Measurements from ENCODE around the gene PDP2. TPM values are rescaled to one million over a fixed set of nuclear protein-coding genes. Genes with fewer than 3 reads are reported as not detected.

The PDP2 gene
- polyA plus RNA-seq, 1 donor from 2014 or later: 4.2 TPM

- Histone ChIP-seq H4K20me1 (ENCODE audit: insufficient read depth) (no peaks in the 10 kb centered on the region), H3K4me3 (ENCODE audit: low read length) (peak within 1 kb of the TSS; percentile 69), H3K36me3 (ENCODE audit: insufficient read depth, low read length) (no peaks in the 10 kb centered on the region), H3K27me3 (ENCODE audit: insufficient read depth, low read depth, low read length) (peaks cover 47% of the 10 kb centered on the region), H3K4me2 (ENCODE audit: low read length) (no peak within 1 kb of the TSS), H3K9me2 (ENCODE audit: insufficient read depth, low read length) (no peaks in the 10 kb centered on the region), H2AFZ (ENCODE audit: low read depth, low read length) (no peak within 1 kb of the TSS), H3K9ac (ENCODE audit: low read length) (peak within 1 kb of the TSS; percentile 38), H3F3A (ENCODE audit: insufficient read depth, low read length, poor library complexity, severe bottlenecking) (no peaks in the 10 kb centered on the region), H3K27ac (ENCODE audit: low read length) (no peak within 1 kb of the TSS), H3K9me3 (ENCODE audit: low read length) (no peaks in the 10 kb centered on the region), H3K79me2 (replicated peaks; ENCODE audit: insufficient read depth, low read length) (no peaks in the 10 kb centered on the region)
- no peak for TF ChIP-seq MXI1 (conservative IDR thresholded peaks at IDR 0.05; ENCODE audit: poor library complexity, severe bottlenecking)
- no peak for TF ChIP-seq EP300 (conservative IDR thresholded peaks at IDR 0.05; ENCODE audit: poor library complexity, severe bottlenecking)
- no peak for TF ChIP-seq POLR2AphosphoS5 (IDR thresholded peaks at IDR 0.05)
- no peak for TF ChIP-seq REST (IDR thresholded peaks at IDR 0.05; ENCODE audit: borderline replicate concordance)
- no peak for TF ChIP-seq RAD21 (conservative IDR thresholded peaks at IDR 0.05)
- TF ChIP-seq TAF1 (IDR thresholded peaks at IDR 0.05; ENCODE audit: low read depth): no peak
Measured at GRCh38 chr16:66844342-66845079, 35.8 kb upstream of the PDP2 start, which contains the start of gene CA7. Gene CA7 (plus strand): TSS chr16:66844414. CDS start chr16:66844488, 74 bp downstream.

- H3K4me3 ChIP-seq (ENCODE audit: low read length): peak overlapping the region; percentile 69
- TF ChIP-seq REST (IDR thresholded peaks at IDR 0.05; ENCODE audit: borderline replicate concordance): no peak
- no peak for TF ChIP-seq EP300 (conservative IDR thresholded peaks at IDR 0.05; ENCODE audit: poor library complexity, severe bottlenecking)
- TF ChIP-seq CTCF (IDR thresholded peaks at IDR 0.05; ENCODE audit: poor library complexity, severe bottlenecking): no peak
- no peak for TF ChIP-seq TAF1 (IDR thresholded peaks at IDR 0.05; ENCODE audit: low read depth)
- no peak for TF ChIP-seq SMC3 (conservative IDR thresholded peaks at IDR 0.05; ENCODE audit: poor library complexity)
- TF ChIP-seq RAD21 (conservative IDR thresholded peaks at IDR 0.05): no peak
- no peak for TF ChIP-seq EZH2 (IDR thresholded peaks at IDR 0.05; ENCODE audit: borderline replicate concordance, insufficient read depth, low read length, poor library complexity, severe bottlenecking)
- H3K79me2 ChIP-seq (replicated peaks; ENCODE audit: insufficient read depth, low read length): no peaks in the 10 kb centered on the region
- no peak overlapping the region for H3K9ac ChIP-seq (ENCODE audit: low read length)
- H3K27me3 ChIP-seq (ENCODE audit: insufficient read depth, low read depth, low read length): peaks cover 47% of the 10 kb centered on the region
- H3K27ac ChIP-seq (ENCODE audit: low read length): no peak overlapping the region
- H2AFZ ChIP-seq (ENCODE audit: low read depth, low read length): no peak overlapping the region
- H3F3A ChIP-seq (ENCODE audit: insufficient read depth, low read length, poor library complexity, severe bottlenecking): no peaks in the 10 kb centered on the region
- no peaks in the 10 kb centered on the region for H4K20me1 ChIP-seq (ENCODE audit: insufficient read depth)
- no peak overlapping the region for H3K4me2 ChIP-seq (ENCODE audit: low read length)
- no peaks in the 10 kb centered on the region for H3K36me3 ChIP-seq (ENCODE audit: insufficient read depth, low read length)
- no peaks in the 10 kb centered on the region for H3K9me2 ChIP-seq (ENCODE audit: insufficient read depth, low read length)
- no peaks in the 10 kb centered on the region for H3K9me3 ChIP-seq (ENCODE audit: low read length)
Measured at GRCh38 chr16:66845080-66845410, 35.3 kb upstream of the PDP2 start.
